Fibroblast of villous mesenchyme (primary cell): ENCODE results near the gene NCBP3. TPM values are rescaled to one million over a fixed set of nuclear protein-coding genes. Genes with fewer than 3 reads are reported as not detected.
A peak's percentile ranks its signal among the peaks of the same experiment; 100 is the strongest.

Experiments used
- DNase-seq: peaks from one replicate; pipeline ENCODE4 v3.0.0-alpha.2; 2010; ENCODE audit warnings: low read depth
- H3K4me3 ChIP-seq: 2 replicates; pipeline ENCODE4 v1.5.1; 2011; ENCODE audit warnings: low read depth, mild to moderate bottlenecking, low read length
- total RNA-seq: library from RNA; depleted of rRNA; stranded (reverse); fragments of >200 nt; gene quantifications from 2 replicates; pipeline ENCODE4 v1.2.3, GENCODE V29; 2012
- TF ChIP-seq, protein P1 (sequence below): IDR thresholded peaks from 2 replicates; pipeline ENCODE4 v1.5.1; 2012; ENCODE audit warnings: low read depth, mild to moderate bottlenecking, low read length; ENCODE audit not compliant: insufficient read depth

Gene NCBP3
- total RNA-seq, 1 donor, result 26.3 TPM

DNA sequence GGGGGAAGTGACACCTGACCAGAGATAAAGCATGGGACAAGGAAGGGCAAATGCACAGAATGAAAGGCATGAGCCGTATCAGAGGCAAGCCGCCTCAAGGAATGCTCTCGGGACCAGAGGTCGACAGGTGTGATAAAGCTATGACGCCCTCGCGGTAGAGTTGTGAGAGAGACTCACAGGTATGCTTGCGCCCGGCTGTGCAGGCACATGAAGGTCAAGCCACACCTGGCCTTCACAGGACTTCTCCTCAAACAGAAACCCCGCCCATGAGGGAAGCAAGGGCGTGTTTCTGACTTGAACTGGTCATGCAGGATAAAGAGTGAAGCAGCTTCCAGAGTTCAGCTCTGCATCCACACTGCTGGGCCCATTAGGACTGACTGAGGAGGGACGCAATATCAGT, 7.8 kb downstream of the NCBP3 start:
- H3K4me3 ChIP-seq, result no peak overlapping the region
- DNase-seq, result no peak
- TF ChIP-seq, protein P1, sequence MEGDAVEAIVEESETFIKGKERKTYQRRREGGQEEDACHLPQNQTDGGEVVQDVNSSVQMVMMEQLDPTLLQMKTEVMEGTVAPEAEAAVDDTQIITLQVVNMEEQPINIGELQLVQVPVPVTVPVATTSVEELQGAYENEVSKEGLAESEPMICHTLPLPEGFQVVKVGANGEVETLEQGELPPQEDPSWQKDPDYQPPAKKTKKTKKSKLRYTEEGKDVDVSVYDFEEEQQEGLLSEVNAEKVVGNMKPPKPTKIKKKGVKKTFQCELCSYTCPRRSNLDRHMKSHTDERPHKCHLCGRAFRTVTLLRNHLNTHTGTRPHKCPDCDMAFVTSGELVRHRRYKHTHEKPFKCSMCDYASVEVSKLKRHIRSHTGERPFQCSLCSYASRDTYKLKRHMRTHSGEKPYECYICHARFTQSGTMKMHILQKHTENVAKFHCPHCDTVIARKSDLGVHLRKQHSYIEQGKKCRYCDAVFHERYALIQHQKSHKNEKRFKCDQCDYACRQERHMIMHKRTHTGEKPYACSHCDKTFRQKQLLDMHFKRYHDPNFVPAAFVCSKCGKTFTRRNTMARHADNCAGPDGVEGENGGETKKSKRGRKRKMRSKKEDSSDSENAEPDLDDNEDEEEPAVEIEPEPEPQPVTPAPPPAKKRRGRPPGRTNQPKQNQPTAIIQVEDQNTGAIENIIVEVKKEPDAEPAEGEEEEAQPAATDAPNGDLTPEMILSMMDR, result no peak

DNA sequence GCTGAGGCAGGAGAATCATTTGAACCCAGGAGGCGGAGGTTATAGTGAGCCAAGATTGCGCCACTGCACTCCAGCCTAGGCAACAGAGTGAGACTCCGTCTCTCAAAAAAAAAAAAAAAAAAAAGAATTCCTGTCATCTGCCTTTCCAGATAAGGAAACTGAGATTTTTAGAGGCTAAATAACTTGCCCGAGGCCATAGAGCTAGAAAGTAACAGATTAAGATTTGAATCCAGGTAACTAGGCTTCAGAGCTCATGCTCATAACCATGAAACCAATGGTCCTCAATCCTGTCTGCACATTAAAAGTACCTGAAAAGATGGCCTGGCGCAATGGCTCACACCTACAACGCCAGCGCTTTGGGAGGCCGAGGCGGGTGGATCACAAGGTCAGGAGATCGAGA, 9.5 kb downstream of the NCBP3 start:
- DNase-seq, result no peak
- no peak overlapping the region for H3K4me3 ChIP-seq
- TF ChIP-seq, protein P1, result no peak

DNA sequence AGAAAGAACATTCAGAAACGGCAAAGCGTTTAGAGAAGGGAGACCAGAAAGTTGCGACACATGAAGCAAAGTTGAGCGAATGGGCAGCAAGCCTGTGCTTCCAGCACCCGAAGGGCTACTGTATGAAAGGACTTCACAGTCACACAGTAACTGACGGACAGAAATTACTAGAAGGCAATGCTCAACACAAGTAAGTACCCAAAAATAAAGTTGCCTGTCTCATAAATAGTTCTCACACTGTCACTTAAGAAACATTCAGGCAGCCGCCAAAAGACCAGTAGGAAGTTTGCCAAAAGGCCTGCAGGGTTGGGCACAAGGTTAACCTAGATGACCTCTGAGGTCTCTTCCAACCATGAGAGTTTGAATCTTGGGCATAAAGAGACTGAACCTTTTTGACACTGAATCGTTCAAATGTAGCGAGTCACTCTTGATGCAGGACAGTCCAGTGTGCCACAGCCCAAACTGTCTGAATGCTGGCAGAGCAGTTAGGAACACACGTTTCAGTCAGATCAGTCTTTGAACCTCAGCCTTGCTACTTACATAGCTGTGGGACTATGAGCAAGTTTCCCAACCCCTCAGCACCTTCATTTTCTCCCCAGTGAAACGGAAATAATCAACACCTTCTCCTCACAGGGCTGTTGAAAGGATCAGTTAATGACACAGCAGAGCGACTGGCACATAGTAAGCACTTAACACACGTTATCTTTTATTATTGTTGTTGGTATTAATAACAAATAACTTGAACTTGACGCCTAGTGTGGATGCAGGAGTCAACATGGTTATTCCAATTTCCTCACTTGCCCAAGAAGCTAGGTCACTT, 10.4 kb downstream of the NCBP3 start:
- TF ChIP-seq, protein P1, result no peak
- no peak overlapping the region for H3K4me3 ChIP-seq
- no peak for DNase-seq

DNA sequence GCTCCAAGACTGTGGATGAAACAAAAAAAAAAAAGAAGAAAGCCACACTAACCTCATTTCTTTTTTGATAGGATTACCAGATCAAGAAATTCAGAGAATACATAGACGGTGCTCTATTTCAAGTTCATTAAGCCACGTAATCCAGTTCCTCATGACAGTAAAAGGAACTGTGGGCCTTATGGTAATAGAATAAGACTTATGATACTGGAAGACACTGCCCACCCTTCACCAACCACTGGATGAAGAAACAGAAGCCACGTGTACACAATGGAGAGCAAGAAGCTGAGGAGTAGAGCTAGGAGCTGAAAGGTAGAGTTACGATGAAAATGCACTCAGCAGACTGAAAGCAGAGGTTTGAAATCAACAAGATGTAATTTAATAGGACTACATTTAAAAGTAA, 11.2 kb downstream of the NCBP3 start:
- H3K4me3 ChIP-seq, result no peak overlapping the region
- TF ChIP-seq, protein P1, result no peak
- DNase-seq, result no peak

DNA sequence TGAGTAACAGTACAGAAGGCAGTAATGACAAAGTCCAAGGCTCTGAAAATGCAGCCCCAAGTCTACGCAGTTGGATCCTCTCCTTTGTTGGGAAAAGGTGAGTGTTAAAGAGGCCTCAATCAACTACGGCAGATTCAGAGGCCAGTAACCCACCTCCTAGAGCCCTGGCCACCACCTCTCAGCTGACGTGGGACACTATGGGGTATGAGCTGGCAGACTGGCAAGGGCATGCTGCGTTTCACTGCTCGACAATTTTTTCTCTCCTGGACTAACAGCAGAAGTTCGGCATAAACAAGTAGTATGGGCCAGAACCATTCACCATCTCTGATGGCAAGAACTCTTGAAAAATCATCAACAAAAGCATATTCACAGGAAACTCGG, 17.2 kb downstream of the NCBP3 start:
- TF ChIP-seq, protein P1, result no peak
- DNase-seq, result no peak
- H3K4me3 ChIP-seq, result no peak overlapping the region

DNA sequence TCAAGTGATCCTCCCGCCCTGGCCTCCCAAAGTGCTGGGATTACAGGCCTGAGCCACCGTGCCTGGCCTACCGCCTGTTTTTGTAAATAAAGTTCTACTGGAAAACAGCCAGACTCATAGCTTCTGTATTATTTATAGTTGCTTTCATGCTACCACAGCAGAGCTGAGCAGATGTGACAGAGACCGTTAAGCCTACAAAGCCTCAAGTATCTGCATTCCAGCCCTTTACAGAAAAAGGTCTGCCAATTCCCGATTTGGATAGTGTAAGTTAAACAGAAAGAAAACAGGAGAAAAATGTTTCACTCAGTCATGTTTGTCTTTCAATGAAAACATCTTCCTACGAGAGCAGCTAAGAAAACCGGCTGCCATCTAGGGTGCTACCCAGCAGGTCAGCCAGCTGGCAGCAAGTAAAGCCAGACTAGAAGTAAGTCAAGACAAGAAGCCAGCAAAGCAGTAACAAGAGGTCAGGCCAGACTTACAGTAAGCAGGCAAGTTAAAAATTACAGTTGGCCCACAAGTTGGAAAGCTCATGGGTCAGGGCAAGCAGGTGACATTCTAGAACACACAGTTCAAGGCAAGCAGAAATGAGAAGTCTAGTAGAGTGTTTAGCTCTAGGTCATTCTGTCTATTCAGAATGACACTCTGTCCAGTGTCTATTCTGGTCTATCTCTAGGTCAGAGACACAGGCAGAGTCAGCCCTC, 17.7 kb downstream of the NCBP3 start:
- TF ChIP-seq, protein P1, result no peak
- DNase-seq, result peak; percentile 91
- no peak overlapping the region for H3K4me3 ChIP-seq
